ENCODE data around the gene F2. TPM values are rescaled to one million over a fixed set of nuclear protein-coding genes. Genes with fewer than 3 reads are reported as not detected.
A peak's percentile ranks its signal among the peaks of the same experiment; 100 is the strongest.

Gene F2
- total and polyA plus RNA-seq, 2 of the 13 experiments (the other 11 are each of a cell fraction or from before 2014, with no cell fraction given): 330 to 801 TPM

- TF ChIP-seq BCL3 (CRISPR knock-in tag; IDR thresholded peaks at IDR 0.05) (no peak), ZNF770 (CRISPR knock-in tag; IDR thresholded peaks at IDR 0.05) (no peak), ZNF101 (CRISPR knock-in tag; IDR thresholded peaks at IDR 0.05; ENCODE audit: borderline replicate concordance, low read depth) (no peak), ZNF224 (CRISPR knock-in tag; IDR thresholded peaks at IDR 0.05) (no peak), ZNF354B (CRISPR knock-in tag; IDR thresholded peaks at IDR 0.05) (no peak), NR2F2 (IDR thresholded peaks at IDR 0.05; ENCODE audit: borderline replicate concordance, low read depth) (no peak), PHF5A (CRISPR knock-in tag; IDR thresholded peaks at IDR 0.05; ENCODE audit: low read depth, unreplicated experiment) (no peak), RFXAP (CRISPR knock-in tag; IDR thresholded peaks at IDR 0.05; ENCODE audit: borderline replicate concordance) (no peak), ZNF205 (CRISPR knock-in tag; IDR thresholded peaks at IDR 0.05) (no peak), ZNF276 (CRISPR knock-in tag; IDR thresholded peaks at IDR 0.05; ENCODE audit: low read depth) (no peak), KLF15 (CRISPR knock-in tag; IDR thresholded peaks at IDR 0.05; ENCODE audit: borderline replicate concordance) (no peak), SP4 (CRISPR knock-in tag; IDR thresholded peaks at IDR 0.05) (no peak), IRX3 (CRISPR knock-in tag; IDR thresholded peaks at IDR 0.05; ENCODE audit: borderline replicate concordance, low read depth) (no peak), ZNF30 (CRISPR knock-in tag; IDR thresholded peaks at IDR 0.05) (no peak), SRSF1 (optimal IDR thresholded peaks at IDR 0.05; ENCODE audit: low read depth, low read length) (peak; percentile 48), SMARCE1 (IDR thresholded peaks at IDR 0.05; ENCODE audit: borderline replicate concordance) (no peak), PAXIP1 (CRISPR knock-in tag; conservative IDR thresholded peaks at IDR 0.05) (no peak), TBX3 (IDR thresholded peaks at IDR 0.05; ENCODE audit: borderline replicate concordance) (no peak), GRHL1 (CRISPR knock-in tag; conservative IDR thresholded peaks at IDR 0.05) (no peak)
Observed at GRCh38 chr11:46727952-46728658, 9.1 kb downstream of the F2 start (continued).
